Anterior cingulate cortex (tissue), 58 donors: ENCODE results near the gene GCC1.
A peak's percentile ranks its signal among the peaks of the same experiment; 100 is the strongest.

ENCODE experiments used
- DNase-seq, 58 donors: peaks; one replicate each; lab custom pipeline; 2025; lab: John Stamatoyannopoulos, UW

GCC1 gene, protein sequence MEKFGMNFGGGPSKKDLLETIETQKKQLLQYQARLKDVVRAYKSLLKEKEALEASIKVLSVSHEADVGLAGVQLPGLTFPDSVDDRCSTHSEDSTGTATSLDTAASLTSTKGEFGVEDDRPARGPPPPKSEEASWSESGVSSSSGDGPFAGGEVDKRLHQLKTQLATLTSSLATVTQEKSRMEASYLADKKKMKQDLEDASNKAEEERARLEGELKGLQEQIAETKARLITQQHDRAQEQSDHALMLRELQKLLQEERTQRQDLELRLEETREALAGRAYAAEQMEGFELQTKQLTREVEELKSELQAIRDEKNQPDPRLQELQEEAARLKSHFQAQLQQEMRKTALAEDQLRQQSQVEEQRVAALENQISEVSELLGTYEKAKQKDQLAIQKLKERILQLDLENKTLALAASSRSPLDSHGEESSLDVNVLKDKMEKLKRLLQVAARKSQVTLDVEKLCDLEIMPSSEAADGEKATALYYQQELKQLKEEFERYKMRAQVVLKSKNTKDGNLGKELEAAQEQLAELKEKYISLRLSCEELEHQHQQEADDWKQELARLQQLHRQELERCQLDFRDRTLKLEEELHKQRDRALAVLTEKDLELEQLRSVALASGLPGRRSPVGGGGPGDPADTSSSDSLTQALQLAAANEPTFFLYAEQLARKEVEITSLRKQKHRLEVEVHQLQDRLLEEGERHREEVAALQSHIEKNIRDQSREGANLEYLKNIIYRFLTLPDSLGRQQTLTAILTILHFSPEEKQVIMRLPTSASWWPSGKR

DNA sequence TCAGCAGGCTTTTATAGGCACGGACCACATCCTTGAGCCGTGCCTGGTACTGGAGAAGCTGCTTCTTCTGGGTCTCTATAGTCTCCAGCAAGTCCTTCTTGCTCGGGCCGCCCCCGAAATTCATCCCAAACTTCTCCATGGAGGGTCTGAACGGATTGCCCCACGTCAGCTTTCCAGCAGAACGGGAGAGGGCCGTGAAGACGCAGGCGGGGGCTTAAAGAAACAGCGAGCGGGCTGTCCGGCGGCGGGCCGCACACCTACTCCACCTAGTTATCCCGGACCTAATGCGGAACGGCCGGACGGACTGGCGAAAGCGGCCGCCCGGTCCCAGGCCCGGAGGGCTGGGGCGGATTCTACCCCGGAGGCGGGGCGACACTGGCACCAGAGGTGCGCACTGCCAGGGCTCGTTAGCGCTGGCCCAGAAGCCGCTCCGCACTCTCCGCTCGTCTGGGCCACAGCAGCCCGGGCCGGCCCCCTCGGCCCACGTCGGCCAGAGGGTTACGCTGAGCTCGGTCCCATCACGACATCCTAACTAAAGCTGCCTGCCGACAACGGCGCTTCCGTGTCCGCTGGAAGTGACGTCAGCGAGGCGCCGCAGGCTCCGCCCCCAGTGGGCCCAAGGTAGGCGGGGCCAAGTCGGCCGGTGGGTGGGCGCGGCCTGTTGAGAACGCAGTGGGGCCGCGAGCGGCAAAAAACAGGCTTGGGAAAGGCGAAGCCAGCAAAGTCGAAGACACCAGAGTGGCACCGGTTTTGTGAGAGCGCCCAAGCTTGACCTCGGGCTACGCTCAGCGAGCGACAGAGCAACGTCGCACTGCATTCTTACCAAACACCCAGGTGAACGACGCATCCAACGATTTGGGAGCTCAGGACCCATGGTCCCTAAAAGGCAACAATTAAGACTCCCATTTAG, at the start of gene GCC1:
TSS of gene GCC1 (minus strand) at position 553 of the 910 bp plus-strand sequence. CDS start at position 139, 414 bp downstream.
- peak; percentile 34 to 95 (median 86) for DNase-seq

DNA sequence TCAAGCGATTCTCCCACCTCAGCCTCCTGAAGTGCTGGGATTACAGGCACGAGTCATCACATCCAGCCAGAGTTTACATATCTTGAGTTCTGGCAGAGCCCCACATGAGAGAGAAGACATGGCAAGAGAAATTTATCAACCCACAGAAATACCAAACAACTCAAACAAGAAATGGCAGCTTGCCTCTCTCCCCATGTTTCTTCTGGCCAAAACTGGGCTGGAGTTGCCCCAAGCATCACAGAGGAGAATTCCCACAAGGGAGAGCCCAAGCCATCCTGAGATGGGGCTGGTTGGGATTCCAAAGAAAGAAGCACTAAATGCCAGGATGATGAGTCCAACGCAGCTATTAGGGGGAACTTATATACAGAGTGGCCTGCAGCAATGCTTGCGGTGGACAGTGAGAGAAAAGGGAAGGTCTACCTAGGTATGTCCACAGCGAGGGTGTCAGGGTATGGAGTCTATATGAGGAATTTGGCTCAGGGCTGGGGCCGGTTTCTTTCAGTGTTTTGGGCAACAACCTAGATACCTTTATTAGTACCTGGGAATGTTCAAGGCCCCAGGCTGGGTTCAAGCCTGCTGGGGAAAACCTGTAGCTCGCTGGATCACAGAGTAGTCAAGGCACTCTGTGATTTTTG, 47.0 kb upstream of the GCC1 start:
- DNase-seq: no peak

- no peak for DNase-seq
Observed at GRCh38 chr7:127629268-127629854, 44.0 kb upstream of the GCC1 start.

GRCh38 chr7:127628445-127628844, 43.0 kb upstream of the GCC1 start:
- no peak for DNase-seq

DNA sequence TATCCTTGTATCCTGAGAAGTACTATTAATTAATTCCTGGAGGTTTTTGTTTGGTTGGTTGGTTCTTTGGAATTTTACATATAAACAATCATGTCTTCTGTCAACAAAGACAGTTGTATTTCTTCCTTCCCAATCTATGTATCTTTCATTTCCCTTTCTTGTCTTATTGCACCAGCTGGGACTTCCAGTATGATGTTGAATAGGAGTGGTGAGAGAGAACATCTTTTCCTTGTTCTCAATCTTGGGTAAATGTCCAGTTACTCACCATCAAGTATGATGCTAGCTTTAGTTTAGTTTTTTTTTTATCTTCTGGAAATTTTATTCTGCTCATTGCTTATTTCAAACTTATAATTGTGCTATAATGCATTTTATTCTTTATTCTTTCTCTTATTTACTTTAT, 39.9 kb upstream of the GCC1 start:
- DNase-seq: no peak

DNA sequence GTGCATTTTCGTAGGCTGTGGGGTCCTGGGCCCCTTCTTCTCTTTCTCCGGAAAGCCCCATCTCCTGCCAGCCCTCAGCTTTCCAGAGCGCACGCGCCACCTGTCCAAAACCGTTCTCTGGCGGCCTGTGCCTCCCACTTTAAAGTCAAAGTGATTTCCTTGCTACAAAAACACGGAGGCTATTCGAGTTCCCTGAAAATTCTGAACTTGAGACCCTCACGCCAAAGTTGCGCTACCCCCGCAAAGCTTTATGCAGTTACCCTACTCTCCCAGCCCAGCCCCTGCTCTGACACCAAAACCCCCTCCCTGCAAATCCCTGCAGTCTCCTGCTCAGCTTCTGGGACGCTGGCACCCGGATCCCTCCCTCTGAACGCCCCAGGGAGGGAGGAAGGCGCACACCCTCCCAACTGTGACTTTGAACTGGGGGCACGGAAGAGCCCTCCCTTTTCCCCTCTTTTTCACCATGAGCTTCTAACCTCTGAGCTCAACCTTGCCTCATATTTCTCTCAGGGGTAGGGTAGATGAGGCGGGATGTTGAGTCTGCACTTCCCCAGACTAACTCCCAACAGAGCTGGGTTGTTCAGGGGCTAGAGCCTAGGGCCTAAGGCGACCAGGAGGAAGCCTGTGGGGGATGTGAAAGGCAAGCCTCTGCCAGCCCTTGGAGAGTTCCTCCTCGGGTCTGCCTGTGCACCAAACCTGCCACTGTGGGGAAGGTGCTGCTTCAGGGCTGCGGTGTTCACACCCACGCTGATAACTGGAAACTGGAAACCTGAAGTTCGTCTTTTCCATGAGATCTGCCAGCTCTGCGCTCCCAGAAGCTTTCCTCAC, 35.2 kb upstream of the GCC1 start:
- peak in 2 of 58 donors; percentile 1 to 4 for DNase-seq

DNA sequence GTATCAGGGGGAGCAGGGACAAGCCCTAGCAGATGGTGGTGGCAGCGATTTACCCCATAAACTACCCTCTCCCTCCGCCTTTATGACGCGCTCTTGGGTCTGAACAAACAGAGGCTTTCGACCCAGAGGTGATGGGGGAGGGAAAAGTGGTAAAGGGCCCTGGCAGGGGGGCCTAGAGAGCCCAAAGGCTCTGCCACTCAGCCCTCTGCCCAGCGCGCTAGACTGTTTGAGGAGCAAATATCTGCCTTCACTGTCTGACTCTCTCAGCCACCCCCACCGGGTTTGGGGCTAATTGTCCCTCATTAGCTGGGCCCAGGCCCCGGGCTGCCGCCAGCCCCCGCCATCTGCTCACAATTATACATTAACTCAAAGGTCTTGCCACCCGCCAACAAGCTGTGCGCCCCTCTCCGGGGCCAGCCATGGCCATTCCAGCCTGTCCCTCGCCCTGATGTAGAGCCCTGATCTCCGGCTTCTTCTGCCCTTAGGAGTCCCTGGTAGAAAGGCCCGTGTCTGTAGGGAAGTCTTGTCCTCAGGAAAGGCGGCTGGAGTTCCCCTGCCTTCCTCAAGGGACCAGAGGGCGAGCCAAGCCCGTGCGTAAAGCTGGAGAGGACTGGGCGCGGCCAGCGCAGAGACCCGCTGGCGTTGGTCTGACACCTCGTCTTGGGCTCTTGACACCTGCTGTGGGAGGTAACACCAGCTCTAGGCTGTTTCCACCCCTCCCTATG, 34.4 kb upstream of the GCC1 start:
- peak in 3 of 58 donors; percentile 1 to 25 (median 3) for DNase-seq

- DNase-seq: no peak
Observed at GRCh38 chr7:127618775-127619174, 33.4 kb upstream of the GCC1 start.

GRCh38 chr7:127618042-127618441, 32.6 kb upstream of the GCC1 start, which contains the start of gene PAX4:
TSS of gene PAX4 (minus strand) at chr7:127618142. CDS start at chr7:127615928, 2,214 bp downstream.
- no peak for DNase-seq

GRCh38 chr7:127616724-127617123, 31.3 kb upstream of the GCC1 start:
- no peak for DNase-seq

DNA sequence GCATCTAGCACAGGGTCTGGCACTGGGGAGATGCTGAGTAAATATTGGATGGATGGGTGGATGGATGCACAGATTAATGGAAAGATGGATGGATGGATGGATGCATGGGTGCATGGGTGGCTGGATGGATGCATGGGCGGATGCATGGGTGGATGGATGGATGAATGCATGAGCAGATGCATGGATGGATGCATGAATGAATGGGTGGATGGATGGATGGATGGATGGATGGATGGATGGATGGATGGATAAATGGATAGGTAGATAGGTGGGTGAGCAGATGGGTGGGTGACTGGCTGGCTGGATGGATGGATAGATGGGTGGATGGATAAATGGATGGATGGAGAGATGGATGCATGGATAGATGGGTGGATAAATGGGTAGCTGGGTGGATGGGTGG, 26.9 kb upstream of the GCC1 start:
- no peak for DNase-seq

DNA sequence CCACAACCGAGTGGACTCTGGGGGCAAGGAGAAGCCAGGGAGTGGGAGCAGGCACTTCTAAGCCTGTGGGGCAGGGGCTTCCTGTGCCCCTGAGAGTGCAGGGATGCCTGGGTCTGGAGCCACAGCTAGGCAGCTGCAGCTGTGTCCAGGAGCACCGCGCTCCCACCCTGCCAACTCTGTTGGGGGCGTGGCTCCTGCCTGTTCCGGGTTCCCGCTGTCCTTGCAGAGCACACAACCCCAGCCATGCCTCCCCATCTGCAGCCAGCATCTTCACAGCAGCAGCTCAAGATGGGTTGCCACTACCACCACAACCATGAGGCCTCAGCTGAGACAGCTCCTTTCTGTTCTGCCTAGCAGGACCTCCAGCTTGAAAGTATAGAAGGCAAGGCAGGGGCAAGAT, 23.9 kb upstream of the GCC1 start:
- DNase-seq: no peak

GRCh38 chr7:127608446-127608845, 23.1 kb upstream of the GCC1 start:
- no peak for DNase-seq

GRCh38 chr7:127600885-127601284, 15.5 kb upstream of the GCC1 start:
- DNase-seq: no peak

DNA sequence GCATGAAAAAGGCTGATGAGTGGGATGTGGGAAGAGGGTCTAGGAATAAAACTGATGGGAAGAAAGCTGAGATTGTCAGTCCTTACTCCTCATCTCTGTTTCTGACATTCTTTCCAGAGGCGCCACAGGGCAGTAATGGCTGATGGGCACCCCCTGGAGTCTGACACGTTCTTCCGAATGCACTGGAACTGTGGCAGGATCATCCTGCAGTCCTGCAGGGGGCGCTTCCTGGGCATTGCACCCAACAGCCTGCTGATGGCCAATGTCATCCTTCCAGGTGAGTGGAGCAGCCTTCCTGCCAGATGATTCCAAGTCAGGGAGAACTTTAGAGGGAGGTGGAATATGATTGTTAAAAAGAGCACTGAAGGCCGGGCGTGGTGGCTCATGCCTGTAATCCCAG, 12.9 kb upstream of the GCC1 start:
- no peak for DNase-seq

DNA sequence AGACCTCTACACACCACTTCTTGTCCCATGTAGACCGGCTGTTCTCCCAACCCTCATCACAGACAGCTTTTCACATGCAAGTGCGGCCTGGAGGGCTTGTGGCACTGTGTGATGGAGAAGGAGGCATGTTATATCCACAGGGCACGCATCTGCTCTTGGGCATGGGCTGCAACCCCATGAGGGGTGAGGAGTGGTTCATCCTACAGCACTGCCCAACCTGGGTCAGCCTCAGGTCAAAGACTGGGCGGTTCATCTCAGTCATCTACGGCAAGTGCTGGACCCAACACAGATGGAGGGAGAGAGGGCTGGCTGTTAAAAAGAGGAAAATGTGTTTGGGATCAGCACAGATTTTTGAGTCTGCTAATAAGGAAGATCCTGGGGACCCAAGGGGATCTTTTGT, 10.3 kb upstream of the GCC1 start:
- no peak for DNase-seq

DNA sequence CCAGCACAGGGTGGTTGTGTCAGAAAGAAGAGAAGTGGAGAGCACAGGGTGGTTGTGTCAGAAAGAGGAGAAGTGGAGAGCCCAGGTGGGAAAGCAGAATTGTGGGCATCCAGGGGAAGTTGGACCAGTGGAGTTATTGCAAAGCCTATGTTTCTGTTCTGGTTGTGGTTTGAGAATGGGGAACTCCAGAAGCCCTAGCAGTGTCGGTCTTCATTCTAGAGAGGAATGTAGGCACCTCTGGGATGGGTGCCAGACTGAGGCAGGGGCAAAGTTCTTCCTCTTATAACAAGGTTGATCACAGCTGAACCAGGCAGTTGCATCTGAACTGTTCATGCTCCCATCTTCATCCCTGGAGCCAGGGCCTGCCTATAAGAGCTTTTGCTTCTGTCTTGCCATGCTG, 9.1 kb upstream of the GCC1 start:
- DNase-seq: peak in 14 of 58 donors; percentile 3 to 40 (median 10)

- DNase-seq: no peak
Observed at GRCh38 chr7:127592550-127592949, 7.2 kb upstream of the GCC1 start.
